GM18520 (cell line): Measurements from ENCODE around the gene DNAJB8.

ENCODE experiments used
- ATAC-seq: cut with Tn5 transposase; IDR thresholded peaks from one replicate; pipeline ENCODE4 v1.9.1; 2021; ENCODE audit not compliant: unreplicated experiment

Gene DNAJB8

DNA sequence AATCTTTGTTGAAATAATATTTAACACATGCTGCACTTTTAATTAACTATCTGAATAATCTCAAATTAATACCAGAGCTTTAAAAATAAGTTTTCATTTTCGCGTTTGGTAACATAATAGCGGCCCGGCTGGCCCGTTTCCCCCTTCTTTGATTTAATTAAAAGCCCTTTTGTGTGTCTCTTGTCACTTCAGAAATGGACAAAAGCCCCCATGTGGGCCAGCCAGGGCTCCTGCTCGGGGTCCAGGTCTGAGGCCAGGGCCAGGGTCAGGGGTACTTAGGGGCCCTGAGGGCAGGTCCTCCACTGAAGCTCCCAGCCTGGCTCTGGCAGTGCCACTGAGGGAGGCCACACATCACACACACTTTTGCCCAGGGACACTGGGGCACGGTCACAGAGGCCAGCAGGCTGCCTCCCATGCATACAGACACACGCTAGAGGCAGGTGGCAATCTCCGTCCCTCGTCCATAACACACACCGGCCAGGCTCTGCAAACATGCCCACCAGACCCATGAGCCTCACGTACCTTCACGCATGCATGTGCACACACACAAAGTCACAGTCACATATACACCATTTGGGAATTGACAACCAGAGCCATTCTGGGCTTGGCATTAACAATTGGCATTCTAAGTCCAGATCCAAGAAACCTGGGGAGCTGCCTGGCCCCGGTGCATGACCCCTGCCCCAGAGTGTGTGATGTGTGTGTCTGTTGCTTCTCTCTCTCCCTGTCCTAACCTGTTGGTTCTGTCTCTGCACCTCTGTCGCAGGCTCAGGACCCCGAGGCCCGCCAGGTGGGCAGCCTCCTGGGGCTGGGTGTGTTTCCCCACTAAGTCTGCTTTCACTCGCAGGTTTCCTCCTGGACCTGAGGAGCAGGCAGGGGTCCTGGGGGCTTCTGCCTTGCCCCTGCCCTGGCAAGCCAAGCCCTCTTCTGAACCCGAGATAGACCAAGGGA, 38.5 kb downstream of the DNAJB8 start:
- ATAC-seq: no peak

DNA sequence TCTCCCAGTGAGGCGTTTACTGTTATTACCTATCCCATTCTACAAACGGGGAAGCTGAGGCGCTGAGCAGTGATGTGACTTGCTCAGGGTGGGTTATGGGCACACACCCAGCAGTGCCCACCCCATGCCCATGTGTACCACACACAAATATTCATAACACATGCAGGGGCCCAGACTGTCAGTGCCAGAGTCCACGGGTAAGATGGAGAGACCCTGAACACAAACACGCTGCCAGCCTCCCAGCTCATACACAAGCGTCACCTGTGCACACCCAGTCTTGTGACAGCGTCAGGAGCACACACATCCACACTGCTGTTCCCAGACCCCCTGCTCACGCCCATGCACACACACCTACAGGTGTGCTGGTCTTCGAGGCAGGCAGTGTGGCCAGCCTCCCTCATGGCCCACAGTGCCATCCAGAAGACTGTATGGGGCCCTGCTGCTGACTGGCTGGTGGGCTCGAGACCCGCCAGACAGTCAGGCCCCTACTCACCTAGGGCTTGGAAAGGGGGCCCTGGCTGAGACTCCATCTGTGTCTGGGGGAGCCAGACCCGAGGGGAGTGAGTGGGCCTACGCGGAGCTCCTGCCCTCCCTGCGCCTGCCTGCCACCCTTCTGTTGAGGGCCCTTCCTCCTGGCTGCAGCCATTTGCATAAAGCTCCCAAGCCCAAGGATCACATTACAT, 39.4 kb downstream of the DNAJB8 start:
- ATAC-seq: no peak

DNA sequence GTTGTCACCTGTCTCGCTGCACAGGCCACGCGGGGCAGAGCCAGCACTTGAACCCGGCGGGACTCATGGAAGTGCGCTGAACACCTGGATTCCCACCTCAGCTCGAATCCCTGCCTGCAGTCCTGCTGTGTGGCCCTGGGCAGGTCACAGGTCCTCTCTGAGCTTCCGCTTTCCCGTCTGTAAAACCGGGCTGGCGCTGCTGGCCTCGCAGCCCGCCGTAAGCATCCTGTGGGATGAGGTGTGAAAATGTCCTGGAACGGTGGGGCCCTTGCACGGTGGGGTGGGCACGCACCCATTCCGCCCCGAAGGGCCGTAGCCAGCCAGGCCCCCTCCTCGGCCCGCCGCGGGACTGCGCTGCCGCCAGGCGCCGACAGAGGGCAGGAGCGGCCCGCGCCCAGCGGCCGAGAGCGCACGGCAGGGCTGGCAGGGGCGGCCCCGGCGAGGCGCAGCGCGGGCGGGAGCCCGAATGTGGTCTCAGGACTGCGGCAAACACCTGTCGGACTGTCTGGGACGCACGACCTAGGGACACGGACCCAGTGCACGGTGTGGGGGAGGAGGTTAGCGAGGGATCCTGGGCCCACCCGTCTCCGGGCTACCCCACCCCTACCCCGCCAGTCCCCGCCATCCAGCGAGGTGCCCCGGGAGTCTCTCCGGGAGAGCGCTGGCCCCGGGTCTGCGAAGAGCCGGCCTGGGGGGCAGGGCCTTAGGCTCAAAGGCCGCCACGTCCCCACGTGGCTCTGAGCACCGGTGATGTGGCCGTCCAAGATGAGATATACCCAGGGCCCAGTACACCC, 40.4 kb downstream of the DNAJB8 start:
- peak; percentile 50 for ATAC-seq

DNA sequence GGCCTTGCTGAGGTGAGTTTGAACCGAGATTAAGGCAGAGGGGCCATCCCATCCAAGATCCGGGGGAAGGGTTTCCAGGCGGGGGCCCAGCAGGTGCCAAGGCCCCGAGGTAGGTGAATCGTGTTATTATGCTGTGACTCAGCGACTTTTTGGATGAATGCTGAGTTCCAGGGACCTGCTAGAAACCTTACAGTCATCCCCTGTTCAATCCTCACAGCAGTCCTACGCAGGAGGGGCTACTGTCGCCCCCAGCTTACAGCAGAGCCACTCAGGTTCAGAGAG, 40.9 kb downstream of the DNAJB8 start:
- no peak for ATAC-seq

DNA sequence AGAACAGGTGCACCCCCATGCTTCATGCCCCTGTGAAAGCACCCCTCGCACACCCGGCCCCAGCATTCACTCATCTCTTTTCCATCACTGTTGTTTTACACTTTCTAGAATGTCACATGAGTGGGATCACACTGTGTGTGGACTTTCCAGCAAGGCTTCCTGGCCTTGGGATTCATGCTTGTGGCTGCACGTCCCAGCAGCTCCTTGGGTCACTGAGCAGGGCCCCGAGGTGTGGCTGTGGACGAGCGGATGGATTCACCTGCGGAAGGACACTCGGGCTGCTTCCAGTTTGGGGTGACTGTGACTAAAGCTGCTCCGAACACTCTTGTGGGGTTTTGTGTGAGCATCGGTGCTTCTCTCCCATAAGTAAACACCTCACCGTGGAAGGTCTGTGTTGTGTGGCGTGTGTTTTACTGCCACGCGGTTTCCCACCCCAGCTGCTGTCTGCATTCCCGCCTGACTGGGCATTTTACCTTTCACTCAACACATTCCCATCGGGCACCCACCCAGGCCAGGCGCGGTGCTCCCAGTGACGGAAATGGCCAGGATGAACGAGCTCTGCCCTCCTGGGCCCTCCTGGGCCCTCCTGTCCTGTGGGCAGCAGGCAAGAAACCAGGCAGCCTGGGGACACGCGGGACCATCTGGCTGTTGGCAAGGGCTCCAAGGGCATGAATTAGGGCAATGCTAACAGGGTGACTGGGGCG, 41.4 kb downstream of the DNAJB8 start:
- no peak for ATAC-seq

DNA sequence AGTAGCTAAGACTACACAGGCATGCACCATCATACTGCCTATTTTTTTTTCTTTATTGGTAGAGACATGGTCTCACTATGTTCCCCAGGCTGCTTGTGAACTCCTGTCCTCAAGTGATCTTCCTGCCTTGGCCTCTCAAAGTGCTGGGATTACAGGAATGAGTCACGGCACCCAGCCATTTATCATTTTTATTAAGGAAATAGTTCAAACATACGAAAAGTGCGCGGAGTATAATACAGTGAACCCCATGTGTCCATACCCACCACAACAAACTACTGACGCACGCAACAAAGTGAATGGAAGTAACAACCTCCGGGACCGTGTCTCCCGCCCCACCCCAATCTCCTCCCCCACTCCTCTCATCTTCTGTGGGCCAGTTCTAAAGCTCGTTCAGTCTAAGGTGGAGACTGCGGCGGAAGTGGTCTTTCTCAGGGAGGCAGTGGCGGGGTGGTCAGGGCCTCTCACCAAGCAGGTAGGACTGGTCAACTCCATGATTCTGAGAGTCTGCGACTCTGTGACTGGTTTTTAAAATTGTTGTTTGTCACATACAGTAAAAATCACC, 42.1 kb downstream of the DNAJB8 start:
- ATAC-seq: no peak

DNA sequence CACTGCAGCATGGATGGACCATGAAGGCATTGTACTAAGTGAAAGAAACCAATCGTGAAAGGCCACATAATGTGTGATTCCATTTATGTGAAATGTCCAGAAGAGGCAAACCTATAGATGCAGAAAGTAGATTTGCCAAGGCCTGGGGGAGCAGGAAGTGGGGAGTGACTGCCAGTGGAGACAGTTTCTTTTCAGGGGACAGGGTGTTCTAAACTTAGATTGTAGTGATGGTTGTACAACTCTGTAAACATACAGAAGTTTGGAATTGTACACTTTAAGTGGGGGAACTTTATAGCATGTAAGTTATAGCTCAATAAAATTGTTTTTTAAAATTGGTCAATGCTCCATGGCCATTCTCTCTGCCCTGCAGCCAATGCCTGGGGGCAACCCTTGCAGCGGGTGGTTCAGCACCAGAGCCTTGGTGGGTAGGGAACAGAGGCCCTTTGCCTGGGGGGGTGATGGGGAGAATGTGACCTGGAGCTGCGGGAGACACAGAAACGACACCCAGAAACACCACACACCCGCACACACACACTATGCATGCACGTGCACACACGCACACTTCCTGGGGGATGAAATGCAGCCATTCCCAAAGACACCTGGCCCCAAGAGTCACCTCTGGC, 43.1 kb downstream of the DNAJB8 start:
- no peak for ATAC-seq

DNA sequence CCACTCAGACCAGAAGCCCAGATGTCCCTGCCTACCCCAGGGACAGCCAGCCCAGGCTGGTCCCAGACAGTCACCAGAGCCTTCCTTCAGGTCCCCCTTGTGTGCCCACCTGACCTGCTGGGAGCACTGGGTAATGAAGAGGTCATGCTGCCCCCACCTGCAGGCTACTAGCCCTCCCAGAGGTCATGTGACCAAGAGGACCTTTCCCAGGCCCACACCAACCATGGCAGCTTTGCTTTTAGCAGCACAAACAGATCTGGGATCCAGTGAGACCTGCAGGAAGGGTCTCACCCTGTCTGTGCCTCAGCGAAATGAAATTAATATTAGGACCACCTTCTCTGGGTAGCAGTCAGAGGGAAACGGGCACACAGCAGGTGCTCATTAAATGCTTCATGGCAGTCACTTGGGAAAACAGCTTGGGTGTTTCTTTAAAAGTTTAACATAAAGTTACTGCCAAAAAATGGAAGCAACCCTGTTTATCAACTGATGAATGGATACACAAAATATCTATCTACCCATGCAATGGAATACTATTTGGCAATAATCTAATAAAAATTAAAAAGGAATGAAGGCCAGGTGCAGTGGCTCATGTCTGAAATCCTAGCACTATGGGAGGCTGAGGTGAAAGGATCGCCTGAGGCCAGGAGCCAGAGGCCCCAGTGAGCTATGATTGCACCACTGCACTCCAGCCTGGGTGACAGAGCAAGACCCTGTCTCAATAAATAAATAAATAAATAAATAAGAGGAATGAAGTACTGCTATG, 43.7 kb downstream of the DNAJB8 start:
- ATAC-seq: no peak

DNA sequence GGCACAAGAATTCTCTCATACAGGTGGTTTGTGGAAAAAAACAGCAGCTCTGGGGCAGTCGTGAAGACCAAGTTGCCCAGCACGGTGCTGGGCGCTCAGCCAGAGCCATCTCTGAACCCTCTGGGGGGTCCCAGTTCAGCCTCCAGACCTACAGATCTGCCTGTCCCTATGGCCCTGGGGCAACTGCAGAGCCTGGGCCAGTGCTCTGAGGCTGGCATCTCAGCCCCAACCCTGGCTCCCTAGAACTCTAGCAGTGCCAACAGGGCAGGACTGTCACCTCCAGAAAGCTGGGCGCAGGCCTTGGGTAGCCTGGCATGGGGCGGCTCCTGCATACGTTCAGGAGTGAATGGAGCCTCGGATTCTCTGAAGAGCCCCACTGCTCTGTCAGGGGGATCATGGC, 44.7 kb downstream of the DNAJB8 start:
- no peak for ATAC-seq

DNA sequence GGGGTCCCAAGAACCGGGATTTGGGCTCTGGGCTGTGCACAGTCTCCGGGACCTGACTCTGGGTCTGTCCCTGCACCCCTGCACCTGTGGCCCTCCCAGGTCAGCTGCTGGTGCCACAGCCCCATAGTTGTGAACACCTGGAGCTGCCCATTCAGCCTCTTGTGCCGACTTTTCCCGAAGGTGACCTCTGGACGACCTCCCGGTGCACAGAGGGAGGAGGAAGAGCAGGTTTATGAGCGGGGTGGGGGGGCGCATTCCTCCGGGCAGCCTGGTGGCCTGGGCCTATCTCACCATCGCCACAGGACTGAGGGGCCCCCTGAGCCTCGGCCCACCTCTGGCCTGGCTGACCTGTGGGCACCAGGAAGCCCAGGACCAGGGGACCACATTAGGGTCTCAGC, 45.3 kb downstream of the DNAJB8 start:
- ATAC-seq: no peak

DNA sequence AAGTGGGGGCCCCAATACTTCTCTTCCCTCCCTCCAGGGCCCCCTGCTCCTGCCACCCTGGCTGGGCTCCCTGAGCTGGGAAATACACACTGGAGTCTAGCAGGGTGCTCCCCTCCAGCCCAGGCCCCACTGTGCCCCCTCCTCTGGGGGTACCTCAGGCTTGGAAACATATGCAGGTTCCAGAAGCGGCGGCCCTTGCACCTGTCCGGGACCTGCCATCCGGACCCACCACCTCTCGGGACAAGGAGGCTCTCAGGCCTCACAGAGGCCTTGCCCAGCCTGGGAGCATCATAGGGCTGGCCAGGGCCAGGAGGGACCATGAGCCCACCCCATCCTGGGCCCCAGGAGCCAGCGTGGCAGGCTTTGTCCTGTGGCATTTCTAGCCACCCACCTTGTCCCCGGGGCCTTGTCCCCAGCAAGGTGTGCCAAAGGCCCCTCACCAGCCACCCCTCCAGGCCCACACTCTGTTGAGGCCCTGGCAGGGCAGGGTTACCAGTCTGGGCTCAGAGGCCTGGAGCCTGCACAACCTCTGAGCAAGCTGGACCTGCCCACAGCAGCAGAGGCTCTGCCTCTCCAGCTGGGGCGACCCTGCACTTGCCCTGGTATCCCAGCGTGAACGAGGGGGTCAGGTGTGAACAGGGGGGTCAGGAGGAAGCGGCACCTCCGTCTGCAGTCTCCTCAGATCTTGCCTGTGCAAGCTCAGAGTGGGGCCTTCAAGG, 45.8 kb downstream of the DNAJB8 start:
- no peak for ATAC-seq

DNA sequence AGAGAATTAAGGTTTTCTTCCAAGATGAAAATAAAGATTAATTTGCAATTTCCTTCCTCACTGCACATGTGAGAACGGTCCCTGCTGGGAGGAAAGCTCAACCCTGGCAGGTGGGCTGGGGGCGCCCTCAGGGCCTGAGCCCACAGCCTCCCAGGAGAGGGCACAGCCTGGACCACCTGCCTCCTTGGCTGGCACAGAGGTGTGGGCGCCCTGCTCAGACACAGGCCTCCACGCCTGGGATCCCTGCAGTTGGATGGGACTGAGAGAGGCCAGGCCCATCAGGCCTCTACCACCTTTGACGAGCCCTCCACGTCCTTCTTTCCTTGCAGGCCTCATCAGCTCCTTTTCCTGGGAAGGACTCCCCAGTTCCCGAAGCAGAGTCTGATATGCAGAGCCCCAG, 46.4 kb downstream of the DNAJB8 start:
- no peak for ATAC-seq

DNA sequence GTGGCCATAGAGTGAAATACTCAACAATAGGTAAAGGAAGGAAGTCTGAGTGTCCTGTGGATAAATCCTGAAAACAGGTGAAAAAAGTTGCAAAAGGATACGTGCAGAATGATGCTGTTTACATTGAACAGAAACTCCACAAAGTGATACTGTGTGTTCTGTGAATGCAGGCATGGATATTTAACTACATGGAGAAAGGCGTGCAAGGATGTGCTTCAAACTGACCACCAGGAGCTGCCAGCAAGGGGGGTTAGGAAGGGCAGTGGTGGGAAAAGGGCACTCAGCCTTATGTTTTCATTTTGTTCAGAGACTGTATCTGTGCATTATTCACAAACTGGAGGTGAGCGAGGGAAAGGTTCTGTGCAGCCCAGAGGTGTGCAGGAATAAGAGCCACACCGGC, 47.4 kb downstream of the DNAJB8 start:
- ATAC-seq: no peak

DNA sequence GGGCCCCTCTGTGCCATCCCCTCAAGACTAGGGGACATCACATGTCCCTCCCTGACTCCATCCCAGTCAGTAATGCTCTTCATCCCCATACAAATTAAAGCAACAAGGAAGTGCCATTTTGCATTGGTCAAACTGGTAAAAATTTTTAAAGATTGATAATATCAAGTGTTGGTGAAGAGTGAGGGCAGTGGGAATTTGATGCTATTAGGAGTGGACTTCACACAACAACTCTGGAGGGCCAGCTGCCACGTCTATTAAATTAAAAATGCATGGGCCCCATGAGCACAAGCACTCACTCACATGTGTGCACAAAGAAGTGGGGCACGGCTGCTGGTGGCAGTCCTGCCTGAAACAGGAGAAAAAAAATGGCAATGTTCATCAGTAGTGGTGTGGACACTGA, 47.8 kb downstream of the DNAJB8 start:
- ATAC-seq: no peak

DNA sequence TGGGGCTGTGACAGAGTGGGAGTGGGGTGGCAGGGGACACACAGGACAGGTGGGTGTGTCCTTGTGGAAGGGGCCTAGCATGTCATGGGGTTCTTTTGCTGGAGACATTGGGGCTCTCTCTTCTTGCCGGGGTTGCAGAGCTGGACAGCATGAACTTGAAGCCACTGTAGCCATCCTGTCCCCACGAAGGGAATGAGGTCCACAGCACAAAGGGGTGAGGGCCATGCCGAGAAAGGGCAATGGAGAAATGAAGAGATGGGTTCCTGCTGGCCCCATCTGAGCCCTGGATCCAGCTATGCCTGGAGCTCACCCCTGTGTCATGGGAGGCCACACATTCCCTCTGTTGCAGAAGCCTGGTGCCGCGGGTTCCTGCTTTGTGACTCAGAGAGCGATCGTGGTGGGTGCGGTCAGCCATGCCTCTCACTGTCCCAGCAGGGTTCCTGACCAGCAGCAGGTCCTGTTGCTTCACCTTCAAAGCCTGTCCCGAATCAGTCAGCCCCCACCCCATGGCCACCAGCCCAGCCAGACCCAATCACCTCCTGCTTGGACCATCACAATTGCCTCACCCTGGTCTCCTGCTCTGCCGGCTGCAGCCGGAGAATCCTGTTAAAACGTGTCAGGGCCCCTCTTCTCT, 50.0 kb downstream of the DNAJB8 start:
- no peak for ATAC-seq

DNA sequence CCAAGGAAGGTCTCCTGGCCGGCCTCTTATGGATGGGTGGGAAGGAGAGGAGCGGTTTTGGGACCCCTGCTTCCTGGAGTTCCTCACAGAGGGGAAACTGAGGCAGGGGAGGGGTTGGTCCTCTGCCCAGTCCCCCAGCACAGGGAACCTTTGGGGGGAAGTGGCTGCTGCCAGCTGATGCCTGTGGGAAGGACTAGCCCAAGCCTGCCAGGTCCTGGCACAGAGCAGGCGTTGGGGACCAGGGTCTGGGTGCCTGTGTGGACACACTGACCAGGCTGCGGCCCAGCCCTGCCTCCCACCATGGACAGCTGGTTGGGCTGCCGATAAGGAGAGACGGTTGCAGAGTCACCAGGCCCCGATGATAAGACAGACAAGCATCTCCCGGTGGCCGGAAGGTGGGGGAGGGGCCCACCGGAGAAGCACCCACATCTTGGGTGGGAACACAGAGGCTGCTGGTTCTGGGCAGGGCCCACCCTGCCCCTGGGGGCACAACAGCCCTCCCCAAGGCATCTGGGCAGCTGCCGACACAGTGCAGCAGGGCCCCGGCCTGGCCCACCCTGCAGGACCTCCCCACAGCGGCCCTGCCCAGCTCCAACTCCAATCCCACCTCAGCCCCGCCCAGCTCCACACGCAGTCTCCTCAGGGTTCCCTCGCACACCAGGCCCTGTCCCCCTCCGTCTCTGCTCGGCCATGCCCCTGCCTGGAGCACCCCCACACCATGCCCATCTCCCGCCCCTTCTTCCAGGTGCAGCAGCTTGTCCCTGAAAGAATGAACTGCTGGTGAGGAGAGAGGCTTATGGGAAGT, 50.7 kb downstream of the DNAJB8 start:
- no peak for ATAC-seq

DNA sequence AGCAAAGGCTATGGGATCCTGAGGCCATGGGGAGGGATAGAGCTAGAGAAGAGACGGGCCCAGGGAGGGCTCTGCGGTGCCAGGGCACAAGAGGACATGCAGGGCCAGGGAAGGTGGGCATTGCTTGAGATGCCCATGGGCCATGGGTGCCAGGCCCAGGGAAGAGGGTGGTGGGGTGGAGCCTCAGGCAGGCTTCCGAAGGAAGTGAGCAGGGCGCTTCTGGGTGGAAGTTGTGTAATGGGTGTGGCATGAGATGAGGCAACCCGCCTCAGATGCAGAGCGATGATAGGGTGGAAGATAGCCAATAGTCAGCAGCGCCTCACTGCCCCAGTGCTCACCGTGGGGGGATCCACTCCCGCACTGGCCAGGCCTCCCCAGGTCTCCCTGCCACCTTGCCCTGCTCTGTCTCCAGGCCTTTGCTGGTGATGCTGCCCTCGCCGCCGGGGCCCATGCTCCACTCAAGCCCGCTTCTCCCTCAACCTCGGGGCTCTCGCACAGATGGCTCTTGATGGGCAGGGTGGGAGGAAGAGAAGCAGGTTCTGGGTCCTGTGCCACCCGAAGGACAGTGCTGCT, 51.4 kb downstream of the DNAJB8 start:
- no peak for ATAC-seq
